Liver (tissue), 9 donors: ENCODE measurements around the gene PKP4. TPM values are rescaled to one million over a fixed set of nuclear protein-coding genes. Genes with fewer than 3 reads are reported as not detected.

Experiments
- DNase-seq: peaks from one replicate; pipeline ENCODE4 v3.0.0-alpha.2; 2017; ENCODE audit warnings: low spot score
- H3K27ac ChIP-seq, 2 donors: one replicate each; pipeline ENCODE4 v1.7.0; 2013; ENCODE audit warnings: inconsistent platforms in 2 of 2, low read length in 2 of 2, control low read depth in 1 of 2, low read depth in 1 of 2, mild to moderate bottlenecking in 1 of 2
- H3K27me3 ChIP-seq, 4 donors: one replicate each; pipeline versions ENCODE4 v1.6.1 to v1.7.0; 2013; ENCODE audit warnings: low read length in 3 of 4, inconsistent platforms in 1 of 4, mild to moderate bottlenecking in 1 of 4, moderate library complexity in 1 of 4; ENCODE audit not compliant: control insufficient read depth in 4 of 4, insufficient read depth in 4 of 4
- H3K36me3 ChIP-seq, 4 donors: one replicate each; pipeline versions ENCODE4 v1.6.1 to v1.7.0; 2013; ENCODE audit warnings: low read length in 3 of 4, mild to moderate bottlenecking in 3 of 4, low read depth in 1 of 4, moderate library complexity in 1 of 4; ENCODE audit not compliant: control insufficient read depth in 4 of 4, insufficient read depth in 3 of 4
- H3K4me1 ChIP-seq, 4 donors: one replicate each; pipeline versions ENCODE4 v1.6.1 to v1.7.0; 2013; ENCODE audit warnings: low read length in 3 of 4, mild to moderate bottlenecking in 3 of 4, moderate library complexity in 1 of 4; ENCODE audit not compliant: control insufficient read depth in 4 of 4, insufficient read depth in 4 of 4
- H3K4me3 ChIP-seq, 3 donors: one replicate each; pipeline versions ENCODE4 v1.6.1 to v1.7.0; 2013; ENCODE audit warnings: low read length in 3 of 3, control low read depth in 1 of 3, low read depth in 1 of 3, mild to moderate bottlenecking in 1 of 3
- H3K9ac ChIP-seq, 2 donors: one replicate each; pipeline ENCODE4 v1.7.0; 2013; ENCODE audit warnings: low read length in 2 of 2, mild to moderate bottlenecking in 2 of 2, moderate library complexity in 2 of 2, control low read depth in 1 of 2, low read depth in 1 of 2
- H3K9me3 ChIP-seq, 4 donors: one replicate each; pipeline versions ENCODE4 v1.6.1 to v1.7.0; 2013; ENCODE audit warnings: low read length in 3 of 4; ENCODE audit not compliant: control insufficient read depth in 4 of 4
- ATF3 ChIP-seq: IDR thresholded peaks from 2 replicates; pipeline ENCODE4 v1.6.1; 2016; ENCODE audit warnings: antibody characterized with exemption
- CTCF ChIP-seq: fragments of 150-350 bp; IDR thresholded peaks from 2 replicates; pipeline ENCODE4 v1.5.1; 2017; ENCODE audit warnings: improper control_type of control experiment, low read depth, low read length; ENCODE audit not compliant: missing input control
- EGR1 ChIP-seq, 2 donors: IDR thresholded peaks; 2 replicates each; pipeline ENCODE4 v1.6.1; 2016 to 2018; ENCODE audit warnings: antibody characterized with exemption in 2 of 2, low read depth in 2 of 2
- FOXA1 ChIP-seq: IDR thresholded peaks from 2 replicates; pipeline ENCODE4 v1.6.1; 2016; ENCODE audit warnings: antibody characterized with exemption
- FOXA2 ChIP-seq: IDR thresholded peaks from 2 replicates; pipeline ENCODE4 v1.6.1; 2016; ENCODE audit warnings: antibody characterized with exemption
- GABPA ChIP-seq, 2 donors: IDR thresholded peaks in 1 of 2; conservative IDR thresholded peaks in 1 of 2; 2 replicates each; pipeline ENCODE4 v1.6.1; 2016; ENCODE audit warnings: antibody characterized with exemption in 2 of 2, mild to moderate bottlenecking in 1 of 2, moderate library complexity in 1 of 2
- HNF4A ChIP-seq, 2 donors: conservative IDR thresholded peaks; 2 replicates each; pipeline ENCODE4 v1.6.1; 2016; ENCODE audit warnings: antibody characterized with exemption in 2 of 2, mild to moderate bottlenecking in 2 of 2
- HNF4G ChIP-seq: IDR thresholded peaks from 2 replicates; pipeline ENCODE4 v1.6.1; 2016; ENCODE audit warnings: antibody characterized with exemption
- NR2F2 ChIP-seq: IDR thresholded peaks from 2 replicates; pipeline ENCODE4 v1.6.1; 2016; ENCODE audit warnings: antibody characterized with exemption
- RAD21 ChIP-seq, 2 donors: IDR thresholded peaks; 2 replicates each; pipeline ENCODE4 v1.6.1; 2016; ENCODE audit warnings: antibody characterized with exemption in 2 of 2, mild to moderate bottlenecking in 2 of 2
- REST ChIP-seq: IDR thresholded peaks from 2 replicates; pipeline ENCODE4 v1.6.1; 2016; ENCODE audit warnings: antibody characterized with exemption, mild to moderate bottlenecking
- RXRA ChIP-seq, 2 donors: IDR thresholded peaks; 2 replicates each; pipeline ENCODE4 v1.6.1; 2017 to 2018; ENCODE audit warnings: antibody characterized with exemption in 2 of 2, mild to moderate bottlenecking in 1 of 2
- SP1 ChIP-seq: IDR thresholded peaks from 2 replicates; pipeline ENCODE4 v1.6.1; 2018; ENCODE audit warnings: antibody characterized with exemption, mild to moderate bottlenecking
- TAF1 ChIP-seq: conservative IDR thresholded peaks from 2 replicates; pipeline ENCODE4 v1.6.1; 2016; ENCODE audit warnings: antibody characterized with exemption, mild to moderate bottlenecking
- YY1 ChIP-seq: IDR thresholded peaks from 2 replicates; pipeline ENCODE4 v1.6.1; 2016; ENCODE audit warnings: antibody characterized with exemption, mild to moderate bottlenecking
- WGBS: extraction: QIAGEN DNeasy Blood & Tissue Kit; methylation state at CpG from one replicate; pipeline ENCODE4 v1.1.7; 2013; 5-methylcytosine and 5-hydroxymethylcytosine counted together
- polyA plus RNA-seq, 2 donors: library from polyadenylated mRNA; stranded (reverse) in 1 of 2; unstranded in 1 of 2; fragments of 200-250 nt in 1 of 2; fragments of >200 nt in 1 of 2; fragmentation: Nextera tagmentation in 1 of 2; extraction: Ambion mirVana in 1 of 2; gene quantifications; one replicate each; pipeline versions ENCODE4 v1.2.1 to v1.2.3, GENCODE V29; 2013 to 2015
- total RNA-seq, 2 donors: library from RNA; depleted of rRNA; stranded (reverse); fragments of >200 nt; gene quantifications; one replicate each; pipeline ENCODE4 v1.2.3, GENCODE V29; 2014
- TF ChIP-seq, protein P1 (sequence below): IDR thresholded peaks from 2 replicates; pipeline ENCODE4 v1.6.1; 2016; ENCODE audit warnings: antibody characterized with exemption
- donor health status: healthy.
- donor health status: healthy.
- donor health status: healthy.
- donor health status: healthy.
- donor health status: healthy.

PKP4 gene
- total and polyA plus RNA-seq, 4 donors = 7.7 to 33.8 (median 19.0) TPM

- TF ChIP-seq EGR1 (IDR thresholded peaks at IDR 0.05; ENCODE audit: low read depth in 2 of 2) (no peak), RXRA (IDR thresholded peaks at IDR 0.05) (no peak), YY1 (no peak), SP1 (no peak), FOXA2 (no peak), TAF1 (no peak)
- TF ChIP-seq, protein P1, sequence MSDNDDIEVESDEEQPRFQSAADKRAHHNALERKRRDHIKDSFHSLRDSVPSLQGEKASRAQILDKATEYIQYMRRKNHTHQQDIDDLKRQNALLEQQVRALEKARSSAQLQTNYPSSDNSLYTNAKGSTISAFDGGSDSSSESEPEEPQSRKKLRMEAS = no peak
These were observed 143.5 kb downstream of the PKP4 start (continued) for GRCh38 chr2:158600155-158600802.

DNA sequence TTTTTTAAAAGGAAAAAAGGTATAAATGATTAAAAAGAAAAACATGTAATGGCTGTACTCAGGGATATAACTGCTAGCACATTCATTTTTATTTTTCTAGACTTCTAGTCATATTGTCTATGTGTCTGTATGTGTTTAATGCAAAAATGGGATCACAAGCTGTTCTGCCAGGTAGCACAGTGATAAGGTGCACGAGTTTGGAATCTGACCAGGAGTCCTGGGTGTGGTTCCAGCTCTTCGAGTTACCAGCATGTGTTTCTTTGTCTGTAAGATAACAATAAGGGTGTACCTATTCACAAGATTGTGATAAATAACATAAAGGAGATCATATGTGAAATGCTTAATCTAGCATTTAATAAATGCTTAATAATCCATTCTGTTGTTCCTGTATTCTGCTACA is 145.3 kb downstream of the PKP4 start:
- Histone ChIP-seq H3K27ac (no peak overlapping the region), H3K27me3 (no peaks in the 10 kb centered on the region), H3K9me3 (no peaks in the 10 kb centered on the region), H3K4me1 (no peaks in the 10 kb centered on the region), H3K9ac (no peak overlapping the region), H3K36me3 (peaks cover 0 to 4% (median 0%) of the 10 kb centered on the region in 4 donors), H3K4me3 (no peak overlapping the region)
- DNase-seq = no peak
- 50% methylated on average over 2 of the region's 2 CpGs for WGBS
- TF ChIP-seq YY1 (no peak), FOXA2 (no peak), SP1 (no peak), RXRA (IDR thresholded peaks at IDR 0.05) (no peak), CTCF (no peak), GABPA (IDR thresholded peaks at IDR 0.05 in 1 of 2, conservative IDR thresholded peaks at IDR 0.05 in 1 of 2) (no peak), EGR1 (IDR thresholded peaks at IDR 0.05; ENCODE audit: low read depth in 2 of 2) (no peak), REST (no peak), HNF4G (no peak), FOXA1 (no peak), TAF1 (no peak), HNF4A (conservative IDR thresholded peaks at IDR 0.05) (no peak), ATF3 (no peak)

- peaks cover 0 to 4% (median 0%) of the 10 kb centered on the region in 4 donors for H3K36me3 ChIP-seq
- DNase-seq = no peak
- WGBS = 97% methylated on average over 3 of the region's 3 CpGs
- H3K27ac ChIP-seq = no peak overlapping the region
- no peaks in the 10 kb centered on the region for H3K4me1 ChIP-seq
- H3K9me3 ChIP-seq = no peaks in the 10 kb centered on the region
- no peak overlapping the region for H3K9ac ChIP-seq
- no peaks in the 10 kb centered on the region for H3K27me3 ChIP-seq
- H3K4me3 ChIP-seq = no peak overlapping the region
- TF ChIP-seq REST (no peak), ATF3 (no peak), SP1 (no peak), EGR1 (IDR thresholded peaks at IDR 0.05; ENCODE audit: low read depth in 2 of 2) (no peak), FOXA2 (no peak), RAD21 (IDR thresholded peaks at IDR 0.05) (no peak), NR2F2 (no peak), YY1 (no peak), CTCF (no peak)
- TF ChIP-seq, protein P1 = no peak
These were observed 146.5 kb downstream of the PKP4 start for GRCh38 chr2:158603205-158603604.
